Measurements from ENCODE around the gene PTPRA. TPM values are rescaled to one million over a fixed set of nuclear protein-coding genes. Genes with fewer than 3 reads are reported as not detected.

Gene PTPRA
- polyA plus RNA-seq, 3 donors: 13.0 to 41.9 (median 13.1) TPM

- intact Hi-C loops (cut with micrococcal nuclease): no loop called here
- Histone ChIP-seq H2AFZ (ENCODE audit: insufficient read depth, low read depth, low read length, poor library complexity, severe bottlenecking) (no peak overlapping the region), H3K79me2 (ENCODE audit: insufficient read depth, low read length) (peaks cover 15% of the 10 kb centered on the region), H3K27ac (ENCODE audit: low read depth in 1 of 2, low read length in 2 of 2) (no peak overlapping the region), H3K36me3 (replicated peaks in 1 of 2; ENCODE audit: control insufficient read depth in 1 of 2, insufficient read depth in 2 of 2, low read length in 2 of 2) (peaks cover 16 to 22% of the 10 kb centered on the region in 2 donors), H4K20me1 (ENCODE audit: insufficient read depth, low read length) (peaks cover 11% of the 10 kb centered on the region), H3K4me1 (ENCODE audit: control insufficient read depth in 1 of 2, insufficient read depth in 2 of 2, low read length in 2 of 2) (peaks cover 8 to 9% of the 10 kb centered on the region in 2 donors), H3K4me2 (replicated peaks; ENCODE audit: extremely low read depth, low read length, poor library complexity, severe bottlenecking) (no peak overlapping the region), H3K27me3 (ENCODE audit: control insufficient read depth in 2 of 2, insufficient read depth in 2 of 2, low read length in 2 of 2) (no peaks in the 10 kb centered on the region), H3K9ac (ENCODE audit: insufficient read depth, low read length, poor library complexity, severe bottlenecking) (no peak overlapping the region), H3K4me3 (replicated peaks in 1 of 3; ENCODE audit: low read depth in 2 of 3, low read length in 3 of 3) (no peak overlapping the region), H3K9me3 (replicated peaks in 1 of 2; ENCODE audit: control insufficient read depth in 1 of 2, insufficient read depth in 1 of 2, low read length in 2 of 2) (no peaks in the 10 kb centered on the region)
- WGBS (ENCODE audit: insufficient coverage): no CpG with 5 or more reads among the region's 1 CpG
- H3K27me3 Mint-ChIP-seq (ENCODE audit: low read depth in 3 of 3): peaks cover 0 to 2% (median 0%) of the 10 kb centered on the region in 3 donors
- no peak overlapping the region for H3K4me3 Mint-ChIP-seq
- H3K9me3 Mint-ChIP-seq: no peaks in the 10 kb centered on the region
- H3K27ac Mint-ChIP-seq: no peak overlapping the region
- no peak for TF ChIP-seq CTCF (IDR thresholded peaks at IDR 0.05)
- peaks cover 16% of the 10 kb centered on the region for H3K4me1 Mint-ChIP-seq
- H3K36me3 Mint-ChIP-seq: peaks cover 23 to 52% of the 10 kb centered on the region in 2 donors
- DNase-seq: no peak
Observed at GRCh38 chr20:2948968-2949367, 75.7 kb downstream of the PTPRA start.

DNA sequence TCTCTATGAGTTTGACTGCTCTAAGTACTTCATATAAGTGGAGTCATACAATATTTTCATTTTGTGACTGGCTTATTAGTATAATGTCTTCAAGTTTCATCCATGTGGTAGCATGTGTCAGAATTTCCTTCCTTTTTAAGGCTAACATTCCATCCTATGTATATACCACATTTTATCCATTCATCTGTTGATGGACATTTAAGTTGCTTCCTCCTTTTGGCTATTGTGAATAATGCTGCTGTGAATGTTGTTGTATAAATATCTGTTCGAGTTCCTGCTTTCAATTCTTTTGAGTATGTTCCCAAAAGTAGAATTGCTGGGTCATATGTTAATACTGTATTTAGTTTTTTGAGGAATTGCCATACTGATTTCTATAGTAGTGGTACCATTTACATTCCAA is 79.5 kb downstream of the PTPRA start:
- no peak for TF ChIP-seq CTCF (IDR thresholded peaks at IDR 0.05)
- peaks cover 40 to 63% of the 10 kb centered on the region in 2 donors for H3K36me3 Mint-ChIP-seq
- peaks cover 21 to 43% of the 10 kb centered on the region in 2 donors for H3K36me3 ChIP-seq (replicated peaks in 1 of 2; ENCODE audit: control insufficient read depth in 1 of 2, insufficient read depth in 2 of 2, low read length in 2 of 2)
- intact Hi-C loops (cut with micrococcal nuclease): no loop called here
- peaks cover 8% of the 10 kb centered on the region for H4K20me1 ChIP-seq (ENCODE audit: insufficient read depth, low read length)
- no peak overlapping the region for H3K4me3 ChIP-seq (replicated peaks in 1 of 3; ENCODE audit: low read depth in 2 of 3, low read length in 3 of 3)
- H3K9ac ChIP-seq (ENCODE audit: insufficient read depth, low read length, poor library complexity, severe bottlenecking): no peak overlapping the region
- H3K27ac Mint-ChIP-seq: peak overlapping the region in 3 of 7 donors; percentile 16 to 41 (median 33)
- no peaks in the 10 kb centered on the region for H3K4me1 ChIP-seq (ENCODE audit: control insufficient read depth in 1 of 2, insufficient read depth in 2 of 2, low read length in 2 of 2)
- H3K27me3 ChIP-seq (ENCODE audit: control insufficient read depth in 2 of 2, insufficient read depth in 2 of 2, low read length in 2 of 2): no peaks in the 10 kb centered on the region
- DNase-seq: peak in 2 of 3 donors; percentile 2 to 4
- no peak overlapping the region for H3K4me3 Mint-ChIP-seq
- H3K9me3 ChIP-seq (replicated peaks in 1 of 2; ENCODE audit: control insufficient read depth in 1 of 2, insufficient read depth in 1 of 2, low read length in 2 of 2): no peaks in the 10 kb centered on the region
- H3K79me2 ChIP-seq (ENCODE audit: insufficient read depth, low read length): no peaks in the 10 kb centered on the region
- no peaks in the 10 kb centered on the region for H3K9me3 Mint-ChIP-seq
- H3K4me1 Mint-ChIP-seq: peaks cover 10% of the 10 kb centered on the region
- no peak overlapping the region for H3K27ac ChIP-seq (ENCODE audit: low read depth in 1 of 2, low read length in 2 of 2)
- no peak overlapping the region for H3K4me2 ChIP-seq (replicated peaks; ENCODE audit: extremely low read depth, low read length, poor library complexity, severe bottlenecking)
- H2AFZ ChIP-seq (ENCODE audit: insufficient read depth, low read depth, low read length, poor library complexity, severe bottlenecking): no peak overlapping the region
- H3K27me3 Mint-ChIP-seq (ENCODE audit: low read depth in 3 of 3): peaks cover 0 to 2% (median 0%) of the 10 kb centered on the region in 3 donors
- no CpG with 5 or more reads among the region's 1 CpG for WGBS (ENCODE audit: insufficient coverage)
